ENCODE data around the gene GLT6D1.

- TF ChIP-seq CTCF (IDR thresholded peaks at IDR 0.05) (no peak), POLR2A (IDR thresholded peaks at IDR 0.05) (no peak)
Measured at GRCh38 chr9:135681161-135681560, 41.8 kb upstream of the GLT6D1 start.

Measured in testis (tissue), 2 donors.